WTC11 (cell line): ENCODE data around the gene GPHA2. TPM values are rescaled to one million over a fixed set of nuclear protein-coding genes. Genes with fewer than 3 reads are reported as not detected.

Experiments used
- ATAC-seq: fragments of 200-7000 bp; cut with Tn5 transposase; 2 replicates; pipeline ENCODE4 v1.10.0; 2021; ENCODE audit warnings: mild to moderate bottlenecking, moderate library complexity
- CTCF ChIA-PET: fragments of 300-600 bp; sonication (Branson Sonifier 250); formaldehyde crosslinking; loops from one replicate; lab custom pipeline; 2021; ENCODE audit warnings: antibody characterized with exemption; lab: Charles Lee
- POLR2A ChIA-PET: fragments of 350-600 bp; sonication (Branson Sonifier 250); formaldehyde crosslinking; loops from one replicate; lab custom pipeline; 2021; ENCODE audit warnings: antibody characterized with exemption; lab: Charles Lee
- DNase-seq: peaks from one replicate; pipeline ENCODE4 v3.0.0; 2021; ENCODE audit warnings: low spot score
- H3K27ac Mint-ChIP-seq: 2 replicates; pipeline ENCODE4 v1.8.0; 2021; ENCODE audit warnings: mixed read lengths
- H3K27me3 Mint-ChIP-seq: 2 replicates; pipeline ENCODE4 v1.8.0; 2021; ENCODE audit warnings: low read depth, mild to moderate bottlenecking, moderate library complexity, mixed read lengths
- H3K36me3 Mint-ChIP-seq: 2 replicates; pipeline ENCODE4 v1.8.0; 2021; ENCODE audit warnings: mixed read lengths
- H3K4me1 Mint-ChIP-seq: 2 replicates; pipeline ENCODE4 v1.8.0; 2022; ENCODE audit warnings: mixed read lengths
- H3K4me3 Mint-ChIP-seq: 2 replicates; pipeline ENCODE4 v1.8.0; 2021; ENCODE audit warnings: mild to moderate bottlenecking, moderate library complexity, mixed read lengths
- H3K9me3 Mint-ChIP-seq: 2 replicates; pipeline ENCODE4 v1.8.0; 2021; ENCODE audit warnings: mixed read lengths
- CBFB ChIP-seq: sonication (generic); formaldehyde crosslinking; IDR thresholded peaks from 2 replicates; pipeline ENCODE4 v1.8.1; 2022; ENCODE audit warnings: mild to moderate bottlenecking, low read depth, missing genetic modification reagents
- CTCF ChIP-seq: fragments of 200-600 bp; IDR thresholded peaks from 2 replicates; pipeline ENCODE4 v1.8.0; 2022; ENCODE audit warnings: antibody characterized with exemption
- ELF4 ChIP-seq: sonication (generic); formaldehyde crosslinking; IDR thresholded peaks from 2 replicates; pipeline ENCODE4 v1.8.1; 2022; ENCODE audit warnings: low read depth, mild to moderate bottlenecking, moderate library complexity, missing genetic modification reagents
- FOXK1 ChIP-seq: sonication (generic); formaldehyde crosslinking; IDR thresholded peaks from 2 replicates; pipeline ENCODE4 v1.8.0; 2022; ENCODE audit warnings: mild to moderate bottlenecking, moderate library complexity, missing genetic modification reagents
- MLX ChIP-seq: sonication (generic); formaldehyde crosslinking; IDR thresholded peaks from 2 replicates; pipeline ENCODE4 v1.8.1; 2023; ENCODE audit warnings: mild to moderate bottlenecking, missing genetic modification reagents, moderate library complexity
- MXD4 ChIP-seq: fragments of 250-450 bp; sonication (Bioruptor Pico); IDR thresholded peaks from 2 replicates; pipeline ENCODE4 v1.8.0; 2021; ENCODE audit warnings: mild to moderate bottlenecking, moderate library complexity, borderline replicate concordance
- NR1H2 ChIP-seq: sonication (generic); formaldehyde crosslinking; IDR thresholded peaks from 2 replicates; pipeline ENCODE4 v1.9.0; 2021; ENCODE audit warnings: mild to moderate bottlenecking, moderate library complexity, missing genetic modification reagents
- NR2C2 ChIP-seq: sonication (generic); formaldehyde crosslinking; IDR thresholded peaks from 2 replicates; pipeline ENCODE4 v1.8.0; 2022; ENCODE audit warnings: mild to moderate bottlenecking, missing genetic modification reagents
- NR3C1 ChIP-seq: sonication (generic); formaldehyde crosslinking; conservative IDR thresholded peaks from 2 replicates; pipeline ENCODE4 v1.8.1; 2023; ENCODE audit warnings: low read depth, mild to moderate bottlenecking, missing genetic modification reagents
- TEAD4 ChIP-seq: sonication (generic); formaldehyde crosslinking; IDR thresholded peaks from 2 replicates; pipeline ENCODE4 v1.8.0; 2022; ENCODE audit warnings: mild to moderate bottlenecking, missing genetic modification reagents
- TP53 ChIP-seq: sonication (generic); formaldehyde crosslinking; IDR thresholded peaks from 2 replicates; pipeline ENCODE4 v1.8.1; 2023; ENCODE audit warnings: mild to moderate bottlenecking, missing genetic modification reagents
- ZNF317 ChIP-seq: sonication (generic); formaldehyde crosslinking; IDR thresholded peaks from 2 replicates; pipeline ENCODE4 v1.8.1; 2023; ENCODE audit warnings: low read depth, mild to moderate bottlenecking, moderate library complexity, missing genetic modification reagents, borderline replicate concordance
- ZNF396 ChIP-seq: fragments of 250-450 bp; sonication (Bioruptor Pico); IDR thresholded peaks from 2 replicates; pipeline ENCODE4 v1.8.0; 2021; ENCODE audit warnings: mild to moderate bottlenecking, moderate library complexity, borderline replicate concordance
- ZNF423 ChIP-seq: fragments of 250-450 bp; sonication (Bioruptor Pico); IDR thresholded peaks from 2 replicates; pipeline ENCODE4 v2.1.2; 2022; ENCODE audit warnings: mild to moderate bottlenecking, moderate library complexity
- ZNF532 ChIP-seq: fragments of 250-450 bp; sonication (Bioruptor Pico); IDR thresholded peaks from 2 replicates; pipeline ENCODE4 v1.9.0; 2021; ENCODE audit warnings: mild to moderate bottlenecking, borderline replicate concordance
- total RNA-seq: library from RNA; stranded (reverse); gene quantifications from 3 replicates; pipeline ENCODE4 v1.2.3, GENCODE V29; 2021

Gene GPHA2
- total RNA-seq, 1 experiment from 2014 or later, result 1.6 TPM

GRCh38 chr11:64892838-64893193 is 42.9 kb downstream of the GPHA2 start (continued):
- TF ChIP-seq ZNF396, result no peak
- no peak for TF ChIP-seq NR1H2 (CRISPR knock-in tag)

- CTCF ChIA-PET, result interaction anchor here (1.0 to 22.9 kb wide), 4 partner anchors 17 to 105 kb away, joined by 3 to 372 read pairs (median 8); partner anchors contain the start of gene CDC42BPG
Measured at GRCh38 chr11:64892411-64892831, 43.3 kb downstream of the GPHA2 start.

More at GRCh38 chr11:64892411-64892831, 43.3 kb downstream of the GPHA2 start:
- ATAC-seq, result no peak
- no peaks in the 10 kb centered on the region for H3K27me3 Mint-ChIP-seq
- H3K27ac Mint-ChIP-seq, result peak overlapping the region; percentile 20; the same call in 1 of the 2 replicates
- no peaks in the 10 kb centered on the region for H3K9me3 Mint-ChIP-seq
- H3K4me1 Mint-ChIP-seq, result peaks cover 13% of the 10 kb centered on the region
- POLR2A ChIA-PET, result no interaction called here
- TF ChIP-seq TP53 (CRISPR knock-in tag) (no peak), NR3C1 (CRISPR knock-in tag) (no peak), MXD4 (no peak), TEAD4 (CRISPR knock-in tag) (no peak), ZNF317 (CRISPR knock-in tag) (no peak), ZNF532 (no peak), MLX (CRISPR knock-in tag) (no peak), CTCF (no peak), CBFB (CRISPR knock-in tag) (no peak), ZNF423 (CRISPR knock-in tag) (no peak), FOXK1 (CRISPR knock-in tag) (no peak), NR2C2 (CRISPR knock-in tag) (no peak), ELF4 (CRISPR knock-in tag) (no peak)
- no peak overlapping the region for H3K4me3 Mint-ChIP-seq
- no peak for DNase-seq
- 0 out of 2 replicates have a peak, but pooled peaks cover 3% of the 10 kb centered on the region for H3K36me3 Mint-ChIP-seq
